ENCODE results near the gene FAHD2A.
"Not testable (repeated sequence)": the region's sequence is repeated elsewhere in the genome, so short reads cannot be mapped to it uniquely, and the experiment has no call there.

The FAHD2A gene

GRCh38 chr2:95435162-95435871 is 32.8 kb downstream of the FAHD2A start:
- not testable (repeated sequence) for DNase-seq (ENCODE audit: low read depth in 2 of 2)

GRCh38 chr2:95435872-95436209 is 33.3 kb downstream of the FAHD2A start:
- DNase-seq (ENCODE audit: low read depth in 2 of 2) = not testable (repeated sequence)

GRCh38 chr2:95442474-95443099 is 40.1 kb downstream of the FAHD2A start:
- DNase-seq (ENCODE audit: low read depth in 2 of 2) = not testable (repeated sequence)

- DNase-seq (ENCODE audit: low read depth in 2 of 2) = not testable (repeated sequence)
These were observed 42.8 kb downstream of the FAHD2A start for GRCh38 chr2:95445317-95445716.

- not testable (repeated sequence) for DNase-seq (ENCODE audit: low read depth in 2 of 2)
These were observed 60.8 kb downstream of the FAHD2A start for GRCh38 chr2:95463292-95463691.
